NCI-H748 treated with DMSO at 0.1 percent for 48 hours (cell line): ENCODE data around the gene ARHGAP21.
"Not testable (repeated sequence)": the region's sequence is repeated elsewhere in the genome, so short reads cannot be mapped to it uniquely, and the experiment has no call there.

ENCODE experiments used
- DNase-seq: peaks from one replicate; lab custom pipeline; 2025; lab: John Stamatoyannopoulos, UW

The ARHGAP21 gene

GRCh38 chr10:24723788-24724380, at the start of gene ARHGAP21:
TSS of gene ARHGAP21 (minus strand) at chr10:24723887. CDS start at chr10:24721899, 1,988 bp downstream.
- DNase-seq, result peak; percentile 52

- no peak for DNase-seq
Observed at GRCh38 chr10:24771943-24772694, 48.4 kb upstream of the ARHGAP21 start.

- not testable (repeated sequence) for DNase-seq
Observed at GRCh38 chr10:24764991-24765390, 41.3 kb upstream of the ARHGAP21 start.

- DNase-seq, result no peak
Observed at GRCh38 chr10:24762966-24763623, 39.4 kb upstream of the ARHGAP21 start.

GRCh38 chr10:24762161-24762924, 38.7 kb upstream of the ARHGAP21 start:
- DNase-seq, result no peak

- DNase-seq, result no peak
Observed at GRCh38 chr10:24759672-24760071, 36.0 kb upstream of the ARHGAP21 start.

DNA sequence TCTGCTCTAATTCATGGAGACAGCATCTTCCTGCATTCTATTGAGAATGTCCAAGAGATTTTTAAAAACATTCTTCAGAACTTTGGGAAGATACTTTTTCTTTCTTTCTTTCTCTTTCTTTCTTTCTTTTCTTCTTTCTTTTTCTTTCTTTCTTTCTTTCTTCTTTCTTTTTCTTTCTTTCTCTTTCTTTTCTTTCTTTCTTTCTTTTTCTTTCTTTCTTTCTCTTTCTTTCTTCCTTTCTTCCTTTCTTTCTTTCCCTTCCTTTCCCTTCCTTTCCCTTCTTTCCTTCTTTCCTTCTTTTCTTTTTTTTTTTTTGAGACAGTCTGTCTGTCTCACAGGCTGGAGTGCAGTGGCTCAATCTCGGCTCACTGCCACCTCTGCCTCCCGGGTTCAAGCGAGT, 34.6 kb upstream of the ARHGAP21 start:
- not testable (repeated sequence) for DNase-seq

- no peak for DNase-seq
Observed at GRCh38 chr10:24756283-24756682, 32.6 kb upstream of the ARHGAP21 start.

- no peak for DNase-seq
Observed at GRCh38 chr10:24751716-24752115, 28.0 kb upstream of the ARHGAP21 start.

- no peak for DNase-seq
Observed at GRCh38 chr10:24750695-24751094, 27.0 kb upstream of the ARHGAP21 start.

DNA sequence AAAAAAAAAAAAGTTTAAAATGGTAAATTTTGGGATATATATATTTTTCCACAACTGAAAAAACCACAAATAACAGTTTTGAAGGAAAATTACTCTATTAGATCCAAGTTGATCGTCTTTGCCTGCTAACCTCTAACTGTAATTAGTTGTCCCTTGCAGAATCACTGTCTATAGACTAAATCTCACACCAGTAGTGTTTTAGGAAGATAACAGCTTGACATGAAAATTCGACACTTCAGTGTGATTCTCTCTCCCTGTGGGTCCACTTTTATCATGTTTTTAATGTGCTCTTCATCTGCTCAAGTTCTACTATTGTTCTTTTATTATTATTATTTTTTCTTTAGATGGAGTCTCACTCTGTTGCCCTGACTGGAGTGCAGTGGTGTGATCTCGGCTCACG, 24.5 kb upstream of the ARHGAP21 start:
- no peak for DNase-seq

GRCh38 chr10:24744946-24745345, 21.3 kb upstream of the ARHGAP21 start:
- DNase-seq, result no peak

DNA sequence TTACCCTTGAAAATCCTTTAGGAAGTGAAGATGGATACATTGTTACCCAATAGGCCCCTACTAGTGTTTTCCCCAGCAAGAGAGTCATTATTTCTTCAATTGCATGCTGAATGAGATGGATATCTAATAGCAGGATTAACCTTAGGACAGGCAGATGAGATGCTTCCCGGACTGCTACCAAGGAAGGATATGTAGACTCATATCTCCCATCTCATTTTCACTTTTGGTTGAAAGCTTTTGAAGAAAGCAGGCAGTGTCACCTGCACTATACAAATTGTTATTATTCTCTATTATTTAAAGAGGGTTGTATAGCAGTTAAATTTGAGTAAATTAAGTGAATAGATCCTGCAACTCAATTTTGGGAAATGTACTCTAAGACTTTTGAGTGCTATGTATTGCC, 17.0 kb upstream of the ARHGAP21 start:
- DNase-seq, result no peak

- no peak for DNase-seq
Observed at GRCh38 chr10:24737001-24737400, 13.3 kb upstream of the ARHGAP21 start.

DNA sequence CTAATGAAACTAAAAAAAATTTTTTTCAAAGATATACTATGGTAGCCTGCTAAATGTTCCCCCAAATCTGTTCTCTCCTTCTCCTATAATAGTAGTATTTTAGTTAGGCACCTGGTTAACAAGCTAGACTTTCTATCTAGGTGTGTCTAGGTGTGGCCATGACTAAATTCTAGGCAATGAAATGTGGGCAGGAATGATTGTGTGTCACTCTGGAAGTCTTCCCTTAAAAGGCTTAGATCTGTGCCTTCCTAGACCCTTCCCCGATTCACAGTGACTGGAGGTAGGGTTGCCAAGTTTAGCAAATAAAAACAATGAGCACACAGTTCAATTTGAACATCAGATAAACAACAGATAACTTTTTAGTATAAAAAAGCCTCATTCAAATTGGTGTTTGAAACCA, 8.3 kb upstream of the ARHGAP21 start:
- no peak for DNase-seq

- DNase-seq, result no peak
Observed at GRCh38 chr10:24730811-24731210, 7.1 kb upstream of the ARHGAP21 start.

- no peak for DNase-seq
Observed at GRCh38 chr10:24727786-24728185, 4.1 kb upstream of the ARHGAP21 start.

GRCh38 chr10:24726626-24727025, 2.9 kb upstream of the ARHGAP21 start:
- DNase-seq, result no peak

DNA sequence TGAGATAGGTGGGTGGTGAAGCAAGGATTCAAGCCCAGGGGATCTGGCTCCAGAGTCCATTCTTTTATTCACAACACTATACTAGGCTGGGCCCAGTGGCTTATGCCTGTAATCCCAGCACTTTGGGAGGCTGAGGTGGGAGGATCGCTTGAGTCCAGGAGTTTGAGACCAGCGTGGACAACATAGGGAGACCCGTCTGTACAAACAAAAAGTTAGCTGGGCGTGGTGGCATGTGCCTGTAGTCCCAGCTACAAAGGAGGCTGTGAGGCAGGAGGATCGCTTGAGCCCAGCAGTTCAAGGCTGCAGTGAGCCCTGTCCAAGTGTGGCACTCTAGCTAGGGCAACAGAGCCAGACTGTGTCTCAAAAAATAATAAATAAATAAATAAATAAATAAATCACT, 2.3 kb upstream of the ARHGAP21 start:
- DNase-seq, result not testable (repeated sequence)

- peak; percentile 79 for DNase-seq
Observed at GRCh38 chr10:24724381-24725228, 918 bp upstream of the ARHGAP21 start.

DNA sequence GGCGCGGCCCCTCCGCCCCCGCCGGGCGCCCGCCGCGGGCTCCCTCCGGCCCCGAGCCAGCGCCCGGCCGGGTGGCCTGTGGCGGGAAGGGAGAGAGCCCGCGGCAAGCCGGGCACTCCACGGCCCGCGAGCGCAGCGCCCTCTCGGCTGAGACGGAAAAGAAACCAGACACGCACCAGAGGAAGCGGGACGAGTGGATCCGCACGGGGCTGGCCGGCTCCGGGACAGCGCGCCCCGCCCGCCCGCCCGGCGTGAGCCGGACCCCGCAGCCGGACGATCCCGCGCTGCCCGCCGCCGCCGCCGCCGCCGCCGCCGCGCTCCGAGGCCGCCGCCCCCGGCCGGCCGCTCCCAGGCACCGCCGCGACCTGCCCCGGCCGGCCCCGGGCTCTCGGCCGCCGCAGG, 300 bp downstream of the ARHGAP21 start:
- no peak for DNase-seq
